HCT116 (cell line): ENCODE data around the gene DCST2. TPM values are rescaled to one million over a fixed set of nuclear protein-coding genes. Genes with fewer than 3 reads are reported as not detected.

ENCODE experiments used
- ATAC-seq: fragments of 200-7000 bp; cut with Tn5 transposase; 2 replicates; pipeline ENCODE4 v1.9.1; 2020; ENCODE audit warnings: mild to moderate bottlenecking, moderate library complexity
- BruUV-seq: library from RNA; stranded (reverse); fragments of 400-500 nt; replicated peaks from 2 replicates; lab custom pipeline; 2021; lab: Mats Ljungman, UMichigan
- CTCF ChIA-PET: fragments of 300-600 bp; sonication (Branson Sonifier 250); formaldehyde crosslinking; loops from one replicate; lab custom pipeline; 2021; ENCODE audit warnings: antibody characterized with exemption; lab: Charles Lee
- POLR2A ChIA-PET: fragments of 300-600, 350-600 bp; sonication (Branson Sonifier 250); formaldehyde crosslinking; loops from one replicate; lab custom pipeline; 2021; ENCODE audit warnings: antibody characterized with exemption; lab: Charles Lee
- RAD21 ChIA-PET, 2 experiments: fragments of 300-600 bp; sonication (Branson Sonifier 250); formaldehyde crosslinking; loops; one replicate each; lab custom pipeline; 2023; ENCODE audit warnings: low total read pairs in 2 of 2; ENCODE audit not compliant: uncharacterized antibody in 2 of 2, unreplicated experiment in 2 of 2, low non-redundant PET in 1 of 2; lab: Charles Lee
- DNase-seq: peaks from one replicate; pipeline ENCODE4 v3.0.0-alpha.2; 2010; ENCODE audit warnings: low read depth, low spot score
- H2AFZ ChIP-seq: fragments of 200-600 bp; shearing (Covaris generic), sonication (generic); 2 replicates; pipeline ENCODE4 v1.6.1; 2017; ENCODE audit warnings: low read depth, mixed run types, mixed read lengths, antibody characterized with exemption, low read length; ENCODE audit not compliant: poor library complexity, severe bottlenecking
- H3K27ac ChIP-seq: 2 replicates; pipeline ENCODE4 v1.5.1; 2012; ENCODE audit warnings: low read depth, low read length
- H3K27me3 ChIP-seq: fragments of 200-600 bp; sonication (generic); 2 replicates; pipeline ENCODE4 v1.6.1; 2016; ENCODE audit warnings: mixed run types, low read length, mixed read lengths; ENCODE audit not compliant: insufficient read depth
- H3K36me3 ChIP-seq, 2 experiments: fragments of 200-500 bp in 1 of 2; fragments of 200-600 bp in 1 of 2; sonication (Bioruptor generic) in 1 of 2; sonication (generic) in 1 of 2; 2 replicates each; pipeline versions ENCODE4 v1.5.1 to v1.6.1; 2014 to 2016; ENCODE audit warnings: low read length in 2 of 2, inconsistent platforms in 1 of 2, mixed read lengths in 1 of 2, mixed run types in 1 of 2; ENCODE audit not compliant: insufficient read depth in 2 of 2, control insufficient read depth in 1 of 2
- H3K4me1 ChIP-seq, 2 experiments: fragments of 200-600 bp in 1 of 2; sonication (generic) in 1 of 2; 2 replicates each; pipeline versions ENCODE4 v1.5.1 to v1.6.1; 2012 to 2017; ENCODE audit warnings: low read length in 2 of 2, inconsistent platforms in 1 of 2, mild to moderate bottlenecking in 1 of 2, mixed read lengths in 1 of 2, mixed run types in 1 of 2, moderate library complexity in 1 of 2; ENCODE audit not compliant: insufficient read depth in 2 of 2, control insufficient read depth in 1 of 2
- H3K4me2 ChIP-seq: fragments of 200-600 bp; sonication (generic); 2 replicates; pipeline ENCODE4 v1.6.1; 2017; ENCODE audit warnings: mixed run types, low read length, mixed read lengths
- H3K4me3 ChIP-seq, 2 experiments: fragments of 200-600 bp in 1 of 2; sonication (generic) in 1 of 2; replicated peaks in 1 of 2; 2 replicates each; pipeline ENCODE4 v1.5.1; 2011 to 2016; ENCODE audit warnings: low read length in 2 of 2, control low read depth in 1 of 2, low read depth in 1 of 2, mild to moderate bottlenecking in 1 of 2, mixed read lengths in 1 of 2, mixed run types in 1 of 2
- H3K79me2 ChIP-seq: fragments of 200-600 bp; sonication (generic); 2 replicates; pipeline ENCODE4 v1.6.1; 2017; ENCODE audit warnings: mild to moderate bottlenecking, mixed run types, low read length, moderate library complexity, mixed read lengths; ENCODE audit not compliant: insufficient read depth
- H3K9ac ChIP-seq: fragments of 200-600 bp; sonication (generic); 2 replicates; pipeline ENCODE4 v1.6.1; 2016; ENCODE audit warnings: low read length, mixed read lengths
- H3K9me2 ChIP-seq: fragments of 200-600 bp; sonication (generic), shearing (Covaris generic); 2 replicates; pipeline ENCODE4 v1.6.1; 2017; ENCODE audit warnings: mixed run types, mild to moderate bottlenecking, moderate library complexity; ENCODE audit not compliant: insufficient read depth
- H3K9me3 ChIP-seq, 2 experiments: fragments of 200-500 bp in 1 of 2; fragments of 200-600 bp in 1 of 2; sonication (Bioruptor generic) in 1 of 2; sonication (generic) in 1 of 2; 2 replicates each; pipeline ENCODE4 v1.6.1; 2014 to 2017; ENCODE audit warnings: low read length in 2 of 2, mixed read lengths in 2 of 2, inconsistent platforms in 1 of 2, low read depth in 1 of 2, mild to moderate bottlenecking in 1 of 2, mixed run types in 1 of 2, moderate library complexity in 1 of 2; ENCODE audit not compliant: control insufficient read depth in 1 of 2, insufficient read depth in 1 of 2
- H4K20me1 ChIP-seq: fragments of 200-600 bp; sonication (generic), shearing (Covaris generic); 2 replicates; pipeline ENCODE4 v1.6.1; 2017; ENCODE audit warnings: mixed run types, mild to moderate bottlenecking, moderate library complexity; ENCODE audit not compliant: insufficient read depth
- ATF3 ChIP-seq: IDR thresholded peaks from 2 replicates; pipeline ENCODE4 v1.6.1; 2012
- CBX3 ChIP-seq: IDR thresholded peaks from 2 replicates; pipeline ENCODE4 v1.6.1; 2012; ENCODE audit warnings: low read depth
- CEBPB ChIP-seq: IDR thresholded peaks from 2 replicates; pipeline ENCODE4 v1.6.1; 2012; ENCODE audit warnings: low read depth
- CTCF ChIP-seq, 3 experiments: fragments of 200-600 bp in 1 of 3; sonication (generic) in 1 of 3; IDR thresholded peaks in 2 of 3; conservative IDR thresholded peaks in 1 of 3; 2 replicates each; pipeline ENCODE4 v1.5.1; 2012 to 2017; ENCODE audit warnings: low read depth in 2 of 3, low read length in 2 of 3, antibody characterized with exemption in 1 of 3, borderline replicate concordance in 1 of 3, control low read depth in 1 of 3, mild to moderate bottlenecking in 1 of 3, mixed read lengths in 1 of 3, mixed run types in 1 of 3, moderate library complexity in 1 of 3; ENCODE audit not compliant: insufficient read depth in 1 of 3
- EGR1 ChIP-seq: IDR thresholded peaks from 2 replicates; pipeline ENCODE4 v1.6.1; 2012; ENCODE audit warnings: low read depth
- ELF1 ChIP-seq: IDR thresholded peaks from 2 replicates; pipeline ENCODE4 v1.6.1; 2012; ENCODE audit warnings: low read depth, borderline replicate concordance
- JUND ChIP-seq: IDR thresholded peaks from 2 replicates; pipeline ENCODE4 v1.6.1; 2012
- POLR2AphosphoS5 ChIP-seq: IDR thresholded peaks from 2 replicates; pipeline ENCODE4 v1.6.1; 2011; ENCODE audit warnings: mild to moderate bottlenecking, low read depth, low read length, moderate library complexity
- SIN3A ChIP-seq: IDR thresholded peaks from 2 replicates; pipeline ENCODE4 v1.6.1; 2012; ENCODE audit warnings: low read depth
- SRF ChIP-seq: IDR thresholded peaks from 2 replicates; pipeline ENCODE4 v1.6.1; 2012; ENCODE audit warnings: low read depth
- YY1 ChIP-seq: IDR thresholded peaks from 2 replicates; pipeline ENCODE4 v1.6.1; 2011; ENCODE audit warnings: low read length, low read depth, moderate library complexity, mild to moderate bottlenecking; ENCODE audit not compliant: insufficient replicate concordance; ENCODE audit errors: extremely low read depth
- ZBTB33 ChIP-seq: IDR thresholded peaks from 2 replicates; pipeline ENCODE4 v1.6.1; 2011; ENCODE audit warnings: mild to moderate bottlenecking, low read length, moderate library complexity; ENCODE audit not compliant: insufficient replicate concordance; ENCODE audit errors: extremely low read depth
- ZFX ChIP-seq: fragments of 450-650 bp; IDR thresholded peaks from 2 replicates; pipeline ENCODE4 v1.6.1; 2017
- ZNF274 ChIP-seq: fragments of 200-500 bp; sonication (Bioruptor generic); IDR thresholded peaks from 2 replicates; pipeline ENCODE4 v1.6.1; 2014; ENCODE audit warnings: mild to moderate bottlenecking, low read depth, low read length, inconsistent platforms
- intact Hi-C: fragments of 100-400 bp; cut with micrococcal nuclease; formaldehyde crosslinking; loops from 2 replicates; pipeline ENCODE4 v1.10.0; 2022
- total RNA-seq: library from RNA; stranded (reverse); gene quantifications from one replicate; pipeline ENCODE4 v1.2.1, GENCODE V29; 2021; ENCODE audit not compliant: unreplicated experiment
- TF ChIP-seq, protein P1 (sequence below): IDR thresholded peaks from 2 replicates; pipeline ENCODE4 v1.6.1; 2012

DCST2 gene
- total RNA-seq, 1 experiment from 2014 or later: 2.0 TPM

DNA sequence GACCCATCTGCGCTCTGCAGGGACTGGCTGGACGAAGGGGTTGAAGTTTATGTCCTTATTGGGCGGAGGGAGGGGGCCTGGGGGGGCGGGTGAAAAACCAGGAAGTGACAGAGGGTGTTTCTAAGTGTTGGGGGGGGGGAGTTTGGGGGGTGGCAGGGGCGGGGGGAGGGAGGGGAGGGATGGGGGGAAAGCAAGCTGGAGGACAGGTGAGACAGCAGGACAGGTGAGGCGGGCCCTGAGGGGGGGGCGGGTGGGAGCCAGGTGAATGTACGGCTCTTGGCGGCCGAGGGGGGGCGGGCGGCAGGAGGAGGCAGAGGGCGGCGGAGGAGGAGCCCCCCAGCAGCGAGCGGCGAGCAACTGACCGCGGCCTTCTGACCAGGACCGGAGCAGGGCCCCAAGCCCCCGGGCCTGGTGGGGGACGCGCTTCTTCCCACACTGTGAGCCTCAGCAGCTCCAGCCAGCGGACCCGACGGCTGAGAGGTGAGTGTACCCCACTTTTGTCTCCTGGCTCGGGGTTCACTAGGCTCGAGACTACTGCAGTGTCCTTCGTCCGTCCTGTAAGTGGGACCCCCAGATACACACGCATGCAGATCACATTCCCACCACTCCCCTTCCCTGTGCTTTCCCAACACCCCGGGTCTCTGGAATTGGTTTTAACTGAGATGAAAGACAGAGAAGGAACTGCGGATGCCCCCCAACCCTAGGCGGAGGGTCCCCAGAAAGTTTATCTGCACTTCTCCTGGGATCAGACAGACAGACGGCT, 30.9 kb downstream of the DCST2 start, which contains the start of gene ZBTB7B:
ZBTB7B (plus strand) TSS at position 339 of the 763 bp plus-strand sequence. CDS start 11,859 bp downstream, outside the sequence.
- no peak within 1 kb of the TSS for H2AFZ ChIP-seq
- no peaks in the 10 kb centered on the region; a peak in 1 of 4 replicates for H3K36me3 ChIP-seq
- ChIA-PET RAD21 (interaction anchor here in 1 of 2 experiments (0.7 kb wide), 1 partner anchor 270 kb away, joined by 7 read pairs; the partner anchor contains the start of gene CLK2), CTCF (interaction anchor here (0.6 to 0.9 kb wide), 2 partner anchors 15 to 517 kb away, joined by 3 to 4 read pairs; no protein-coding TSS in a partner anchor), POLR2A (interaction anchor here (0.6 to 1.4 kb wide), 5 partner anchors 13 to 340 kb away, joined by 3 to 7 read pairs (median 4); no protein-coding TSS in a partner anchor)
- H3K9me3 ChIP-seq: no peaks in the 10 kb centered on the region
- H3K79me2 ChIP-seq: peaks cover 50% of the 10 kb centered on the region
- ATAC-seq (peak; percentile 6), DNase-seq (no peak)
- peak within 1 kb of the TSS; percentile 99 for H3K27ac ChIP-seq
- TF ChIP-seq CBX3 (no peak), JUND (no peak), ZBTB33 (no peak), ZFX (peak; percentile 42; the same call in 1 of the 2 replicates), SIN3A (no peak), CEBPB (no peak), ATF3 (no peak), ZNF274 (no peak), EGR1 (no peak), POLR2AphosphoS5 (peak; percentile 28; the same call in 1 of the 2 replicates), CTCF (IDR thresholded peaks at IDR 0.05 in 2 of 3, conservative IDR thresholded peaks at IDR 0.05 in 1 of 3; ENCODE audit: borderline replicate concordance in 1 of 3, insufficient read depth in 1 of 3, low read depth in 2 of 3, low read length in 2 of 3) (no peak), SRF (no peak), ELF1 (no peak), YY1 (no peak)
- TF ChIP-seq, protein P1, sequence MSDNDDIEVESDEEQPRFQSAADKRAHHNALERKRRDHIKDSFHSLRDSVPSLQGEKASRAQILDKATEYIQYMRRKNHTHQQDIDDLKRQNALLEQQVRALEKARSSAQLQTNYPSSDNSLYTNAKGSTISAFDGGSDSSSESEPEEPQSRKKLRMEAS: no peak
- peak within 1 kb of the TSS; percentile 96 for H3K4me2 ChIP-seq
- no peaks in the 10 kb centered on the region for H3K27me3 ChIP-seq
- peak within 1 kb of the TSS; percentile 93 for H3K9ac ChIP-seq
- no peaks in the 10 kb centered on the region for H3K9me2 ChIP-seq
- TSS peak; percentile 38 for BruUV-seq
- peak within 1 kb of the TSS; percentile 97 to 98 for H3K4me3 ChIP-seq
- H3K4me1 ChIP-seq: peaks cover 22 to 73% of the 10 kb centered on the region in 2 experiments
- no peaks in the 10 kb centered on the region for H4K20me1 ChIP-seq
- intact Hi-C loops: loop anchor here (2.0 to 5.0 kb wide), 2 partner anchors 14 to 50 kb away; partner anchors contain the start of gene ADAM15
